ENCODE data around the gene TMC6. TPM values are rescaled to one million over a fixed set of nuclear protein-coding genes. Genes with fewer than 3 reads are reported as not detected.
A peak's percentile ranks its signal among the peaks of the same experiment; 100 is the strongest.

The TMC6 gene
- total and polyA plus RNA-seq, 8 donors, result 9.2 to 223 (median 41.7) TPM

DNA sequence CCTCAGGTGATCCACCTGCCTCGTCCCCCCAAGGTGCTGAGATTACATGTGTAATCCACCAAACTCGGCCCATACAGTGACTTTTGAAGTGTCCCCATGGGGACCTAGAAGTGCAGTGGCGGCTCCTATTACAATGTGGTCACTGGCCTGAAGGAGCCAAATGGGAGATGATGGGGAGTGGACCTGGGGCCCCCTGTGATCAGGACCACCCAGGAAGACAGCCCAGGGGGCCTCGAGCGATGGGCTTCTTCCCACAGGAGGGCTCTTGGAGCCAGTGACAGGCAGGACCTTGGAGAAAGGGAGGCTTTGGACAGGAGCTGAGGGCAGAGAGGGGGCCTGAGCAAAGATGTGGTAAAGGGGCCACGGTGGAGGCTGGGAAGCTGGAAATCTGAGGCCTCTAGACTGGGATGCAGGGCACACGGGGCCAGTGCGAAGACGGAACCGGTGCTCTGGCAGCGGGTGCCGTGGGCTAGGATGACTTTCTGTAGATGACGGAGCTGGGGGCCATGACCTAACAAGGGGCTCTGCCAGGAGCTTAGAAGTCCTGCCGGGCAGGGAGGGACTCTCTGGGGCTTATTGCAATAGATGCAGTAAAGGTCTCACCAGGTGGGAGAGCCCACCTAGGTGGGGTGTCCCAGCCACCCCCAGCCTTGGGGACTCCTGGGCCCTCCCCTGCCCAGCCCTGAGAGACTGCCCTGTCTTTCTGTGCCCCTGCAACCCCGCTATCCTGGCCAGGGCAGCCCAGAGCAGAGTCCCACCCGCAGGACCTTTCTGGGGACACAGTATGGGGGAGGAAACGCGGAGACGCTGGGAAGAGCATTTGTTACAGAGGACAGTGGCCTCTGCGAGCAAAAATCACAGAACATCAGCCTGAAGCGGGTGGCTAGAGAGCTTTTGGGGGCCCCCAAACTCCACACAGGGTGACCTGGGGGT, 14.9 kb upstream of the TMC6 start:
- WGBS, 5 donors, result 87 to 90% (median 88%) methylated on average over 20 to 21 of the region's 21 CpGs
- DNase-seq, result no peak
- intact Hi-C loops (cut with DNase I; ENCODE audit: low total_unique reads), result no loop called here

DNA sequence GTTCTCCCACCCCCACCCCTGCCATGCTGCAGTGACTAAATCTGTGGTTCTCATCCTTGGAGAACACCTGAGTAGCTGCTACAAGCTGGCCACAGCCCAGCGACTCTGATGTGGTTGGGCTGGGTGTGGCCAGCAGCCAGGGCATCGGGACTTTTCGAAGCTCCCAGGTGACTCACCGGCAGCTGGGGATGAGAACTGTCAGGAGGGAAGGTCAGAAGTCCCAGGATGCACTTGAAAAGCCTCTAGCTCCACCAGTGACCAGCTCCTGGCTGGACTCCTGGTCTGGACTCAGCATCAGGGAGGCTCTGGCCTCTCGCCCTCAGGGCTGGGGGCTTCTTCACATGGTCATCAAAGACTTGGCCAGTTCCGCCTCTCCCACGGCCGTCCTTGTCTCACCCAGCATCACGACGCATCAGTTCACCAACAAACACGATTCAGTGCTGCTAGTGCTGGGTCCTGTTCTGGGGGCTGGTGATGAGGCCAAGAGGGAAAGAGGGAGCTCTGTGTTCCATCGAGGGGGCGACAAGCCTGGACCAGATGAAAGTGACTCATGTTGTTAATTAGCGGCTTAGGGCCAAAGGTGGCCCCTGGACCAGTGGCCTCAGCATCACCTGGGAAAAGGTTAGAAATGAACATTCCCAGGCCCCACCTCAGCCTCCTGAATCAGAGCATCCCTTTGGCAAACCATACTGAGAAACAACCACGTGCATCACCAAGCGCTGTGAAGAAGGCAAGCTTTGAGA, 13.7 kb upstream of the TMC6 start:
- WGBS, 5 donors, result 61 to 84% (median 69%) methylated on average over 14 to 16 of the region's 16 CpGs
- Histone ChIP-seq H3K4me3 (no peak overlapping the region), H3K27ac (peak overlapping the region in 1 of 5 donors; percentile 61), H3K4me1 (peaks cover 39 to 92% (median 62%) of the 10 kb centered on the region in 4 donors), H3K9me3 (no peaks in the 10 kb centered on the region), H3K27me3 (no peaks in the 10 kb centered on the region), H3K36me3 (no peaks in the 10 kb centered on the region)
- no peak for TF ChIP-seq POLR2AphosphoS5 (IDR thresholded peaks at IDR 0.05)
- TF ChIP-seq POLR2A (IDR thresholded peaks at IDR 0.05), result no peak
- TF ChIP-seq EP300 (IDR thresholded peaks at IDR 0.05), result no peak
- TF ChIP-seq, protein P1, sequence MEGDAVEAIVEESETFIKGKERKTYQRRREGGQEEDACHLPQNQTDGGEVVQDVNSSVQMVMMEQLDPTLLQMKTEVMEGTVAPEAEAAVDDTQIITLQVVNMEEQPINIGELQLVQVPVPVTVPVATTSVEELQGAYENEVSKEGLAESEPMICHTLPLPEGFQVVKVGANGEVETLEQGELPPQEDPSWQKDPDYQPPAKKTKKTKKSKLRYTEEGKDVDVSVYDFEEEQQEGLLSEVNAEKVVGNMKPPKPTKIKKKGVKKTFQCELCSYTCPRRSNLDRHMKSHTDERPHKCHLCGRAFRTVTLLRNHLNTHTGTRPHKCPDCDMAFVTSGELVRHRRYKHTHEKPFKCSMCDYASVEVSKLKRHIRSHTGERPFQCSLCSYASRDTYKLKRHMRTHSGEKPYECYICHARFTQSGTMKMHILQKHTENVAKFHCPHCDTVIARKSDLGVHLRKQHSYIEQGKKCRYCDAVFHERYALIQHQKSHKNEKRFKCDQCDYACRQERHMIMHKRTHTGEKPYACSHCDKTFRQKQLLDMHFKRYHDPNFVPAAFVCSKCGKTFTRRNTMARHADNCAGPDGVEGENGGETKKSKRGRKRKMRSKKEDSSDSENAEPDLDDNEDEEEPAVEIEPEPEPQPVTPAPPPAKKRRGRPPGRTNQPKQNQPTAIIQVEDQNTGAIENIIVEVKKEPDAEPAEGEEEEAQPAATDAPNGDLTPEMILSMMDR (IDR thresholded peaks at IDR 0.05), result no peak
- intact Hi-C loops (cut with DNase I; ENCODE audit: low total_unique reads), result no loop called here
- DNase-seq, result peak; percentile 73 to 79

More for the DNA sequence above, 14.9 kb upstream of the TMC6 start:
- no peak overlapping the region for H3K4me3 ChIP-seq
- peak overlapping the region; percentile 75 to 87 (median 81) for H3K27ac ChIP-seq
- peaks cover 43 to 92% (median 68%) of the 10 kb centered on the region in 4 donors for H3K4me1 ChIP-seq
- H3K27me3 ChIP-seq, result no peaks in the 10 kb centered on the region
- H3K36me3 ChIP-seq, result no peaks in the 10 kb centered on the region
- TF ChIP-seq, protein P1 (IDR thresholded peaks at IDR 0.05), result no peak
- TF ChIP-seq POLR2AphosphoS5 (IDR thresholded peaks at IDR 0.05) (no peak), EP300 (IDR thresholded peaks at IDR 0.05) (no peak), POLR2A (IDR thresholded peaks at IDR 0.05) (no peak)
- no peaks in the 10 kb centered on the region for H3K9me3 ChIP-seq

DNA sequence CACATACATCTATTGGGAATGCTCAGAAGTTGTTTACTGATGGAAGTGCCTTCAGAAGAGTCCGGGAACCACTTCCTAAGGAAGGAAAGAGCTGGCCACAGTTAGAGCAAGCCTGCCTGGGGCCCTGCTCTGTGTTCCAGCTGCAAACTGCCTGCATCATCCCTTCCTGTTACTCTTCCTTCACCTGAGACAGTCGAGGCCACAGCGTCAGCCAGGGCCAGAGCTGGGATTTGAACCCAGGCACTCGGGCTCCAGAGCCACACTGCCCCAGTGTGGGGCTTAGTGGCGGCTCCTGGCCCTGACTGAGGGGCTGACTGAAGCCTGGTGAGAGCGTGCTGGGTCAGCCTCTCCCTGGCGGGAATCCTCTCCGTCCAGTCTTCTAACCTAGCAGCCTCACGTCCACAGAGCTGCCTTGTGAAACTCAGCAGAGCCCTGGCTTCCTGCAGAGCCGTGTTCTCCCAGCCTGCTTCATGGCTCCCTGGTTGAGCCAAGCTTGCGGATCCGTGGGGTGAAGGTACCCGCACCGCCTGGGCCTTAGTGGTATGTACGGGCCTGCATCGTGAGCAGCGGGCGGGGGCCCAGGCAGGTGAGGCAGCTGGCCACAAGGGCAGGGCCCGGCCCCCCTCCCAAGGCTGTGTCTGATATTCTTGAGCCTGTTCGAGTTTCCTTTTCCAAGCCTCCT, 13.0 kb upstream of the TMC6 start:
- Histone ChIP-seq H3K4me1 (peaks cover 39 to 90% (median 61%) of the 10 kb centered on the region in 4 donors), H3K27ac (peak overlapping the region in 1 of 5 donors; percentile 61), H3K4me3 (no peak overlapping the region), H3K9me3 (no peaks in the 10 kb centered on the region), H3K27me3 (no peaks in the 10 kb centered on the region), H3K36me3 (no peaks in the 10 kb centered on the region)
- intact Hi-C loops (cut with DNase I; ENCODE audit: low total_unique reads), result no loop called here
- TF ChIP-seq POLR2A (IDR thresholded peaks at IDR 0.05) (no peak), POLR2AphosphoS5 (IDR thresholded peaks at IDR 0.05) (no peak), EP300 (IDR thresholded peaks at IDR 0.05) (no peak)
- TF ChIP-seq, protein P1 (IDR thresholded peaks at IDR 0.05), result no peak
- DNase-seq, result peak in 1 of 2 donors; percentile 36
- WGBS, 5 donors, result 67 to 74% (median 72%) methylated on average over 16 to 20 of the region's 20 CpGs
